Coronary artery (tissue), 2 donors: ENCODE measurements around the gene TCHH.
"Not testable (repeated sequence)": the region's sequence is repeated elsewhere in the genome, so short reads cannot be mapped to it uniquely, and the experiment has no call there.

Experiments
- DNase-seq: peaks from one replicate; pipeline ENCODE4 v3.0.0-alpha.2; 2017; ENCODE audit warnings: low spot score
- H3K27ac ChIP-seq, 2 donors: fragments of 200-600 bp; sonication (generic); one replicate each; pipeline ENCODE4 v1.5.1; 2016 to 2019
- H3K4me3 ChIP-seq: fragments of 200-600 bp; sonication (generic); 2 replicates; pipeline ENCODE4 v1.5.1; 2016; ENCODE audit warnings: mild to moderate bottlenecking, moderate library complexity
- TF ChIP-seq, protein P1 (sequence below): fragments of 200-600 bp; sonication (generic); IDR thresholded peaks from one replicate; pipeline ENCODE4 v1.5.1; 2019; ENCODE audit warnings: antibody characterized with exemption

The TCHH gene

DNA sequence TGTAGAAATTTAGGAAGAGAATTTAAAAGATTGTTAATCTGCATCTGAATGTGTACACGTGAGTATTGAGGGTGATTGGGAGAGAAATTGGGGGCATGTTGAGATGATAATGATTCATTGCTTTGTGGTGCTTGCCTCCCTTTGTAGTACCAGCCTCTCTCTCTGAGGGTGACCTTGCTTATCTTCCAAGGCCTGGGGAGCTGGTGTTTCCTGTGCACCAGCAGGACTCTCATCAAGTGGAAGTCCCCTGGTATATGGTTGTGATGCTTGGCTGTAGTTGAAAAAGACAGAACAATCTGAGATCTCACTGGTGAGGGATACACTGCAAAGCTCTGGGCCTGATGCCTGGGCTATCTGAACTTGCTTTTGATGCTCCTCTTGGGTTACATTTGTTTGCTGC is 30.4 kb downstream of the TCHH start:
- TF ChIP-seq, protein P1, sequence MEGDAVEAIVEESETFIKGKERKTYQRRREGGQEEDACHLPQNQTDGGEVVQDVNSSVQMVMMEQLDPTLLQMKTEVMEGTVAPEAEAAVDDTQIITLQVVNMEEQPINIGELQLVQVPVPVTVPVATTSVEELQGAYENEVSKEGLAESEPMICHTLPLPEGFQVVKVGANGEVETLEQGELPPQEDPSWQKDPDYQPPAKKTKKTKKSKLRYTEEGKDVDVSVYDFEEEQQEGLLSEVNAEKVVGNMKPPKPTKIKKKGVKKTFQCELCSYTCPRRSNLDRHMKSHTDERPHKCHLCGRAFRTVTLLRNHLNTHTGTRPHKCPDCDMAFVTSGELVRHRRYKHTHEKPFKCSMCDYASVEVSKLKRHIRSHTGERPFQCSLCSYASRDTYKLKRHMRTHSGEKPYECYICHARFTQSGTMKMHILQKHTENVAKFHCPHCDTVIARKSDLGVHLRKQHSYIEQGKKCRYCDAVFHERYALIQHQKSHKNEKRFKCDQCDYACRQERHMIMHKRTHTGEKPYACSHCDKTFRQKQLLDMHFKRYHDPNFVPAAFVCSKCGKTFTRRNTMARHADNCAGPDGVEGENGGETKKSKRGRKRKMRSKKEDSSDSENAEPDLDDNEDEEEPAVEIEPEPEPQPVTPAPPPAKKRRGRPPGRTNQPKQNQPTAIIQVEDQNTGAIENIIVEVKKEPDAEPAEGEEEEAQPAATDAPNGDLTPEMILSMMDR, result no peak

DNA sequence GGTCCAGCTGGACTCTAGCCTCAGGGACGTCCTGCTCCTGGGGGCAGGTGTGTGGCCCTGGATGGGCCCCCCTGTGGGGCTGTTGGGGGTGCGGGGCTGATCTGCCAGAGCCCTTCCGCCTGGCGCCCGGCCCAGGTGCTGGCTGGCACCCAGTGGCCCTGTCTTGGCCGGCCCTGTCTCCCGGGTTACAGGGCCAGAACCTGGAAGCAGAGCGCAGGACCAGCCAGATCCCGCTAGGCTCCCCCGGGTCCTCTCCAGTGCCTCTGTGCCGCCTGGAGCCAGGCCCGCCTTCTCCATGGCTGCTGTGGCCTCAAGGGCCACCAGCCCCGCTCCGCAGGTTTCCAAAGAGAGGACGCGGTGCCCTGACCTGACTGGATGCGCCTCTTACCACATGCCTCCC is 34.2 kb downstream of the TCHH start:
- DNase-seq, H3K4me3 ChIP-seq, H3K27ac ChIP-seq: not testable (repeated sequence)

More for the DNA sequence above, 30.4 kb downstream of the TCHH start:
- H3K27ac ChIP-seq, result no peak overlapping the region
- no peak for DNase-seq
- no peak overlapping the region for H3K4me3 ChIP-seq

DNA sequence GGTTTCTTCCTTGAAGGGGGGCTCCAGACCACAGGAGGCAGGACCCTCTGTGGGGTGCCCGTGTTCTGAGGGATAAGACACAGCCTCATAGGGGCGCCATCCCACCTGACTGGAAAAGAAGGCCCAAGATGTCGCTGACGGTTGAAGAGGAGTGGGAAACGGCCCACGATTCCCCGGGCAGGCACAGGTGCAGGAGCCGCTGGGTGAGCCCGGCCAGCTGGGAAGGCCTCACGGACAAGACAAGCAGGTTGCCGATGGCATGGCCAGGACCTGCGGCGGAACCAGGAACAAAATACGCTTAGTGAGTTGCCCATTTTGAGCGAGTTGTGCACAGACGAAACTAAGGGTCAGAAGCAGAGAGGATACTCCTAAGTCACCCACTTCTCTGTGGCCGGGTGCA is 34.8 kb downstream of the TCHH start:
- H3K4me3 ChIP-seq, DNase-seq, H3K27ac ChIP-seq: not testable (repeated sequence)

DNA sequence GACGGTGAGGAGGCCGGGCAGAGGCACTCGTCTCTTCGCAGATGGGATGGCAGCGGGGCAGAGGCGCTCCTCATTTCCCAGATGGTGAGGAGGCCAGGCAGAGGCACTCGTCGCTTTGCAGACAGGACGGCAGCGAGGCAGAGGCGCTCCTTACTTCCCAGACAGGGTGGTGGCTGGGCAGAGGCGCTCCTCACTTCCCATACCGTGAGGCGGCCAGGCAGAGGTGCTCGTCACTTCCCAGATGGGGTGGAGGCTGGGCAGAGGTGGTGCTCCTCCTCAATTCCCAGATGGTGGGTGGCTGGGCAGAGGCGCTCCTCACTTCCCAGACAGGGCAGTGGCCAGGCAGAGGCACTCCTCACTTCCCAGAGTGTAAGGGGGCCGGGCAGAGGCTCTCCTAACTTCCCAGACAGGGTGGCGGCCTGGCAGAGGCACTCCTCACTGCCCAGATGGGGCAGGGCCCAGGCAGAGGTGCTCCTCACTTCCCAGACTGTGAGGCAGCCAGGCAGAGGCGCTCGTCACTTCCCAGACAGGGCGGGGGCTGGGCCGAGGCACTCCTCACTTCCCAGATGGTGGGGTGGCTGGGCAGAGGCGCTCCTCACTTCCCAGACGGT is 36.3 kb downstream of the TCHH start:
- Histone ChIP-seq H3K27ac (no peak overlapping the region), H3K4me3 (no peak overlapping the region)
- TF ChIP-seq, protein P1, result no peak
- DNase-seq, result no peak

DNA sequence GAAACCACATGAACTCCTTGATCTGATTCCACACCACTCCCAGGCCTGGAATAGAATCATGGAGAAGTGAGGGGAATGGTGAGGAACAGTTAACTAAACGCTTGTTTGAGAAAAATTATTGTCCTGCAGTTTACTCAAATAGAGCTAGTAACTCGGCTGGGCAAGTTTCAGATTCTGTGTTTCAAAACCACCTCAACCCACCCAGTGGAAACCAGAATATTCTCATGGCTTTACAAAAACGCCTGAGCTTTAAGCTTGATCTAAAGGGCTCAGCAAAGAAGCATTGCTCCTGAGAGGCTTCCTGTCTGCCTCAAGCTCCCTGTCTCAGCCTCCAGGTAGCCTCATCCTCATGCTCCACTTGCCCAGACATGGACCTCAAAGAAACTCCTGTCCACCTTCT is 42.9 kb downstream of the TCHH start:
- Histone ChIP-seq H3K4me3 (no peak overlapping the region), H3K27ac (no peak overlapping the region)
- TF ChIP-seq, protein P1, result no peak
- DNase-seq, result no peak

DNA sequence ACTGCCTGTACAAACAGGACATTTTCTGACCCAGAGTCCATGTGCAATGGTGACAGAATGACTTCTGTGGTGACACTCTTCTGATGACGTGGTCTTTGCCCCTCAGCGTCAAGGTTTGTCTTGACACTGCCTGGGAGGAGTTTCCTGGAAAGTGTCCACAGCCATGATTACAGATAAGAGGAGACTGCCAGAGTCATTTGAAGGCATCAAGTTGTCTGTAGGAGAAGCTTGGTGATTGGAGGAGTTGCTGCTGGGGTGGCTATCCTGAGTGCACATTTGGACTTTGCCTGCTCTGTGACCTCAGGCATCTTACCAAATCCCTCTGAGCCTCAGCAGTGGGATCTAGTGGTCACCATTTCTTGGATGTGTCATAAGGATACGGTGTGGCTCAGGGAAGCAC is 44.1 kb downstream of the TCHH start:
- DNase-seq, result no peak
- TF ChIP-seq, protein P1, result no peak
- Histone ChIP-seq H3K27ac (no peak overlapping the region), H3K4me3 (no peak overlapping the region)

DNA sequence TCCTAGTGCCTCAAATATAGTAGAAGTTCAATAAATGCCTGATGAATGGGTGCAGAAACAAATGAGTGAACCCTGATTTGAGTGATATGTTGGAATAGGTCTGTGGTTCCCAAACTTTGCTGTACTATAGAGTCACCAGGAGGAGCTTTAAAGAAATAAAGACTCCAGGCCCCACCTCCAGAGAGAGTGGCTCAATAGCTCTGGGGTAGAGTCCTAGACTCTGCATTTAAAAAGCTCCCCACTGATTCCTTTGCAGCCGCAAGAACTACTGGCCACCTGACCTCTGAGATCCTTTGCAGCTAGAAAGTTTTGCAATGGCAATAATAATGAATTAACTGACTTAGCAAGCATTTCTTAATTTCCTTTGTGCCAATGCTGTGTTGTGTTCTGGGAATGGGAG is 47.3 kb downstream of the TCHH start:
- DNase-seq, result no peak

DNA sequence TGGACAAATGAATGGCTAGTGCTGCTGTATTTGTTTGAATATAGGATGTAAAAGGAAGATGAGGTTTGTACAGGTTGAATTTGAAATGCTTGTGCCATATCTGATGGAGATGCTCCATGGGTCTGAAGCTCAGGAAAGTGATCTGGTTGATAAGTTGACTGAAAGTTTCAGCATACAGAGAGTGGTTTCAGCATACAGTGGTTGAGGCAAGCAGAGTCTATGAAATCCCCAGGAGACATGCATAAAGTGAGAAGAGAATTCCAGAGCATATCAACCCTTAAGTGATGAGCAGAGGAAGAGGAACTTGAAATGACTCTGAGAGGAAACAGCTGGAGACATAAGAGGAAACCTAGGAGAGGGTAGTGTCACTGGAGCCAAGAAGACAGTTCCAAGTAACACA is 48.1 kb downstream of the TCHH start:
- DNase-seq, result no peak
- Histone ChIP-seq H3K27ac (no peak overlapping the region), H3K4me3 (no peak overlapping the region)
- TF ChIP-seq, protein P1, result no peak

More for the DNA sequence above, 47.3 kb downstream of the TCHH start:
- TF ChIP-seq, protein P1, result no peak
- Histone ChIP-seq H3K27ac (no peak overlapping the region), H3K4me3 (no peak overlapping the region)
